Gastrocnemius medialis (tissue), 4 donors: ENCODE data around the gene HOXB6.

Experiments used
- CTCF ChIP-seq, 5 experiments: fragments of 450-650 bp in 3 of 5; fragments of 200-600 bp in 2 of 5; sonication (generic) in 2 of 5; IDR thresholded peaks in 4 of 5; conservative IDR thresholded peaks in 1 of 5; 1 replicate in 4 of 5; 2 replicates in 1 of 5; pipeline ENCODE4 v1.5.1; 2016 to 2019; ENCODE audit warnings: antibody characterized with exemption in 5 of 5, mild to moderate bottlenecking in 3 of 5, moderate library complexity in 3 of 5
- POLR2A ChIP-seq, 2 donors: fragments of 450-650 bp; IDR thresholded peaks; one replicate each; pipeline ENCODE4 v1.6.1; 2017; ENCODE audit warnings: antibody characterized with exemption in 2 of 2, mild to moderate bottlenecking in 2 of 2, moderate library complexity in 2 of 2

- no peak for TF ChIP-seq CTCF (IDR thresholded peaks at IDR 0.05 in 4 of 5, conservative IDR thresholded peaks at IDR 0.05 in 1 of 5)
- TF ChIP-seq POLR2A (IDR thresholded peaks at IDR 0.05), result no peak
Measured at GRCh38 chr17:48616717-48617470, 12.1 kb upstream of the HOXB6 start.
